GM12878 (cell line): Measurements from ENCODE around the gene RCCD1. TPM values are rescaled to one million over a fixed set of nuclear protein-coding genes. Genes with fewer than 3 reads are reported as not detected.

Experiments
- ATAC-seq: fragments of 200-7000 bp; cut with Tn5 transposase; 3 replicates; pipeline ENCODE4 v1.9.1; 2020; ENCODE audit warnings: mild to moderate bottlenecking, moderate library complexity
- BruUV-seq: library from RNA; stranded (reverse); fragments of 400-500 nt; replicated peaks from 2 replicates; lab custom pipeline; 2021; lab: Mats Ljungman, UMichigan
- CTCF ChIA-PET: fragments of 300-600 bp; sonication (Branson Sonifier 250); formaldehyde crosslinking; extraction: SDS; loops from one replicate; lab custom pipeline; 2021; ENCODE audit warnings: inconsistent platforms; lab: Yijun Ruan, JAX
- POLR2A ChIA-PET: fragments of 350-600 bp; formaldehyde crosslinking; extraction: SDS; loops from one replicate; lab custom pipeline; 2021; ENCODE audit warnings: inconsistent platforms; lab: Charles Lee
- RAD21 ChIA-PET: fragments of 300-600 bp; sonication (Branson Sonifier 250); formaldehyde crosslinking; loops from one replicate; lab custom pipeline; 2023; ENCODE audit warnings: antibody characterized with exemption; ENCODE audit not compliant: unreplicated experiment; lab: Charles Lee
- SMC1A ChIA-PET: fragments of 300-600 bp; sonication (Branson Sonifier 250); formaldehyde crosslinking; loops from one replicate; lab custom pipeline; 2023; ENCODE audit not compliant: unreplicated experiment, uncharacterized antibody; lab: Charles Lee
- DNase-seq: peaks from one replicate; pipeline ENCODE4 v3.0.0-alpha.2; 2011; ENCODE audit warnings: low read depth, low spot score
- FAIRE-seq: peaks from 3 replicates; lab custom pipeline; 2011; peaks lifted over from hg19 to GRCh38; lab: Jason Lieb, UNC
- H2AFZ ChIP-seq: 2 replicates; pipeline ENCODE4 v1.6.0; 2011; ENCODE audit warnings: low read depth, low read length, control low read depth; ENCODE audit not compliant: control insufficient read depth
- H3K27ac ChIP-seq: 2 replicates; pipeline ENCODE4 v1.5.1; 2011; ENCODE audit warnings: control low read depth; ENCODE audit not compliant: control insufficient read depth, insufficient read depth
- H3K27me3 ChIP-seq, 2 experiments: replicated peaks in 1 of 2; 2 replicates each; pipeline versions ENCODE4 v1.6.0 to v1.6.1; 2011; ENCODE audit warnings: low read length in 1 of 2; ENCODE audit not compliant: control insufficient read depth in 2 of 2, insufficient read depth in 2 of 2
- H3K36me3 ChIP-seq, 2 experiments: 2 replicates each; pipeline ENCODE4 v1.5.1; 2011; ENCODE audit warnings: low read length in 1 of 2; ENCODE audit not compliant: control insufficient read depth in 2 of 2, insufficient read depth in 2 of 2
- H3K4me1 ChIP-seq: 2 replicates; pipeline ENCODE4 v1.6.1; 2011; ENCODE audit warnings: mild to moderate bottlenecking, low read length, moderate library complexity, mixed read lengths; ENCODE audit not compliant: control insufficient read depth, insufficient read depth
- H3K4me2 ChIP-seq: 2 replicates; pipeline ENCODE4 v1.6.0; 2011; ENCODE audit warnings: control low read depth; ENCODE audit not compliant: control insufficient read depth, insufficient read depth
- H3K4me3 ChIP-seq: fragments of 200-600 bp; sonication (generic); 2 replicates; pipeline ENCODE4 v1.5.1; 2016
- H3K79me2 ChIP-seq: 2 replicates; pipeline ENCODE4 v1.6.0; 2011; ENCODE audit warnings: low read length; ENCODE audit not compliant: control insufficient read depth, insufficient read depth
- H3K9ac ChIP-seq: 2 replicates; pipeline ENCODE4 v1.8.0; 2011; ENCODE audit warnings: low read length, control low read depth, mixed read lengths; ENCODE audit not compliant: control insufficient read depth, insufficient read depth
- H3K9me3 ChIP-seq: replicated peaks from 3 replicates; pipeline ENCODE4 v1.5.1; 2011; ENCODE audit warnings: mild to moderate bottlenecking, low read length; ENCODE audit not compliant: control insufficient read depth, insufficient read depth
- H4K20me1 ChIP-seq: 2 replicates; pipeline ENCODE4 v1.6.0; 2011; ENCODE audit not compliant: control insufficient read depth, insufficient read depth
- HDAC6 ChIP-seq: fragments of 200-600 bp; sonication (generic); IDR thresholded peaks from one replicate; pipeline ENCODE4 v1.8.0; 2017; ENCODE audit warnings: antibody characterized with exemption; ENCODE audit not compliant: unreplicated experiment
- MEF2B ChIP-seq: fragments of 450-650 bp; IDR thresholded peaks from 2 replicates; pipeline ENCODE4 v1.6.1; 2018; ENCODE audit warnings: mild to moderate bottlenecking, moderate library complexity; ENCODE audit not compliant: partially characterized antibody, poor library complexity, severe bottlenecking
- PAX5 ChIP-seq: IDR thresholded peaks from 2 replicates; pipeline ENCODE4 v1.6.1; 2011; ENCODE audit warnings: low read depth, low read length, borderline replicate concordance
- RB1 ChIP-seq: fragments of 450-650 bp; formaldehyde crosslinking; IDR thresholded peaks from 2 replicates; pipeline ENCODE4 v1.6.1; 2017; ENCODE audit warnings: mild to moderate bottlenecking, borderline replicate concordance
- SIX5 ChIP-seq: IDR thresholded peaks from 2 replicates; pipeline ENCODE4 v1.6.1; 2011; ENCODE audit warnings: mild to moderate bottlenecking, low read depth, low read length, moderate library complexity; ENCODE audit not compliant: severe bottlenecking
- SMC3 ChIP-seq: IDR thresholded peaks from 2 replicates; pipeline ENCODE4 v1.6.1; 2011; ENCODE audit warnings: low read length, improper control_type of control experiment, borderline replicate concordance
- SREBF1 ChIP-seq: IDR thresholded peaks from 2 replicates; pipeline ENCODE4 v1.6.1; 2012; ENCODE audit warnings: mild to moderate bottlenecking, low read length
- SREBF2 ChIP-seq: IDR thresholded peaks from 2 replicates; pipeline ENCODE4 v1.6.1; 2012; ENCODE audit warnings: mild to moderate bottlenecking, low read length
- STAT1 ChIP-seq: fragments of 450-650 bp; conservative IDR thresholded peaks from 2 replicates; pipeline ENCODE4 v1.6.1; 2014; ENCODE audit warnings: antibody characterized with exemption, mild to moderate bottlenecking
- WGBS: methylation state at CpG from one replicate; pipeline ENCODE4 v1.1.6; 2016; ENCODE audit warnings: low lambda C conversion rate; ENCODE audit not compliant: insufficient replicate concordance, insufficient coverage; ENCODE audit errors: missing lambda C conversion rate; 5-methylcytosine and 5-hydroxymethylcytosine counted together
- in situ Hi-C: fragments of 300-500 bp; cut with MboI; formaldehyde crosslinking; loops from 9 replicates; pipeline ENCODE4 v1.14.3; 2018; ENCODE audit warnings: mixed read lengths
- intact Hi-C: fragments of 100-400 bp; cut with micrococcal nuclease; formaldehyde crosslinking; loops from one replicate; pipeline ENCODE4 v1.14.2; 2022; ENCODE audit not compliant: unreplicated experiment
- polyA plus RNA-seq, 11 experiments: library from polyadenylated mRNA; depleted of rRNA in 4 of 11; unstranded in 6 of 11; stranded (reverse) in 5 of 11; fragments of >200 nt; fragmentation: Nextera tagmentation in 4 of 11; fragmentation: Illumina TruSeq in 1 of 11; extraction: Ambion mirVana in 4 of 11; extraction: Trizol in 1 of 11; gene quantifications; 1 replicate in 1 of 11; 2 replicates in 10 of 11; pipeline versions ENCODE4 v1.2.1 to v1.2.3, GENCODE V29; 2011 to 2016; ENCODE audit warnings: inconsistent platforms in 2 of 11, missing spikeins in 2 of 11, low read depth in 1 of 11
- total RNA-seq, 4 experiments: library from RNA; depleted of rRNA in 3 of 4; stranded (reverse); fragments of >200 nt in 3 of 4; fragmentation: Illumina TruSeq in 1 of 4; extraction: Trizol in 1 of 4; gene quantifications; 2 replicates each; pipeline versions ENCODE4 v1.2.1 to v1.2.3, GENCODE V29; 2013 to 2021
- TF ChIP-seq, protein P1 (sequence below): fragments of 450-650 bp; IDR thresholded peaks from 2 replicates; pipeline ENCODE4 v1.6.1; 2018; ENCODE audit warnings: borderline replicate concordance, mild to moderate bottlenecking; ENCODE audit not compliant: partially characterized antibody
- TF ChIP-seq, protein P2 (sequence below): IDR thresholded peaks from 2 replicates; pipeline ENCODE4 v1.6.1; 2011; ENCODE audit warnings: low read depth, low read length, improper control_type of control experiment, borderline replicate concordance

Gene RCCD1
- total and polyA plus RNA-seq, 10 of the 15 experiments (the other 5 are each of a cell fraction or from before 2014, with no cell fraction given): 5.2 to 30.4 (median 20.9) TPM

DNA sequence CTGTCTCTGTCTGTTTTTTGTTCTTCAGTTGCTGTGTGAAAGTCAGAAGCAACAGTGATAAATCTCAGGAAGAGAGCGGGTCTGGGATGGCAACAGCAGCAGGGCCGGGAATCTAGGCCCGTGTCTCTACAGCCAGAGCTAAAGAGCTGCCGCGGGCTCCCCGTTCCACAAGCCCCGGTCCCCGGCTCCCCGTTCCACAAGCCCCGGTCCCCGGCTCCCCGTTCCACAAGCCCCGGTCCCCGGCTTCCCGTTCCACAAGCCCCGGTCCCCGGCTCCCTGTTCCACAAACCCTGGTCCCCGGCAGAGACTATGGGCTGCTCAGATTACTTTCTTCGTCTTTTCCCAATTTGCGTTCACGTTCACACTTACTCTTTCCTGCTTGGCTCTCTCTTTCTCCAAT, 19.5 kb downstream of the RCCD1 start (continued):
- TF ChIP-seq, protein P1, sequence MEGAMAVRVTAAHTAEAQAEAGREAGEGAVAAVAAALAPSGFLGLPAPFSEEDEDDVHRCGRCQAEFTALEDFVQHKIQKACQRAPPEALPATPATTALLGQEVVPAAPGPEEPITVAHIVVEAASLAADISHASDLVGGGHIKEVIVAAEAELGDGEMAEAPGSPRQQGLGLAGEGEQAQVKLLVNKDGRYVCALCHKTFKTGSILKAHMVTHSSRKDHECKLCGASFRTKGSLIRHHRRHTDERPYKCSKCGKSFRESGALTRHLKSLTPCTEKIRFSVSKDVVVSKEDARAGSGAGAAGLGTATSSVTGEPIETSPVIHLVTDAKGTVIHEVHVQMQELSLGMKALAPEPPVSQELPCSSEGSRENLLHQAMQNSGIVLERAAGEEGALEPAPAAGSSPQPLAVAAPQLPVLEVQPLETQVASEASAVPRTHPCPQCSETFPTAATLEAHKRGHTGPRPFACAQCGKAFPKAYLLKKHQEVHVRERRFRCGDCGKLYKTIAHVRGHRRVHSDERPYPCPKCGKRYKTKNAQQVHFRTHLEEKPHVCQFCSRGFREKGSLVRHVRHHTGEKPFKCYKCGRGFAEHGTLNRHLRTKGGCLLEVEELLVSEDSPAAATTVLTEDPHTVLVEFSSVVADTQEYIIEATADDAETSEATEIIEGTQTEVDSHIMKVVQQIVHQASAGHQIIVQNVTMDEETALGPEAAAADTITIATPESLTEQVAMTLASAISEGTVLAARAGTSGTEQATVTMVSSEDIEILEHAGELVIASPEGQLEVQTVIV: no peak
- TF ChIP-seq SREBF2 (no peak), MEF2B (no peak), RB1 (no peak)
- TF ChIP-seq, all 136 proteins: peak for 0

DNA sequence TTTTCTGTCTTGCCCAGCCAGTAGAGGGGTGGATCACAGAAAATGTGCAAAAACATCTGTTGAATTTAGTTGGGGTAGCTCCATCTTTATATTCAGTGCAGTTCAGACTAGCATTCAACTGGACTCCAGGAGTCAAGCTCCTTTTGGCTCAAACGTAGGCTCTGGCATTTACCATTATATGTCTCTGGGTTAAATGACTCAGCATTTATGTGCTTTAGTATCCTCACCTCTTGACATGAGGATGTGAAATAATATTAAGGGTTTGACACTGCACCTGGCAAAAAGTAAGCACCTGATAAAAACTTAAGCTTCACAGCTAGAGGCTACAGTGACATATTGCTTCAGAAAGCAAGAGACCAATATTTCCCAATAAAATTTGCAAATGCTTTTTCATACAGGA, 24.9 kb downstream of the RCCD1 start:
- FAIRE-seq: no peak
- no TSS peak for BruUV-seq
- H3K36me3 ChIP-seq: peaks cover 29 to 46% of the 10 kb centered on the region in 2 experiments
- no peak for ATAC-seq
- 5% methylated on average over 1 of the region's 1 CpG for WGBS
- TF ChIP-seq SREBF1 (no peak), STAT1 (no peak), SIX5 (no peak), PAX5 (no peak), HDAC6 (no peak), SMC3 (no peak)
- TF ChIP-seq, protein P2, sequence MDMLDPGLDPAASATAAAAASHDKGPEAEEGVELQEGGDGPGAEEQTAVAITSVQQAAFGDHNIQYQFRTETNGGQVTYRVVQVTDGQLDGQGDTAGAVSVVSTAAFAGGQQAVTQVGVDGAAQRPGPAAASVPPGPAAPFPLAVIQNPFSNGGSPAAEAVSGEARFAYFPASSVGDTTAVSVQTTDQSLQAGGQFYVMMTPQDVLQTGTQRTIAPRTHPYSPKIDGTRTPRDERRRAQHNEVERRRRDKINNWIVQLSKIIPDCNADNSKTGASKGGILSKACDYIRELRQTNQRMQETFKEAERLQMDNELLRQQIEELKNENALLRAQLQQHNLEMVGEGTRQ: no peak
- ChIA-PET POLR2A (interaction anchor here (0.5 to 1.9 kb wide), 3 partner anchors 13 to 353 kb away, joined by 4 to 6 read pairs (median 4); no protein-coding TSS in a partner anchor), SMC1A (interaction anchor here (0.6 to 3.0 kb wide), 5 partner anchors 10 to 80 kb away, joined by 3 to 7 read pairs (median 4); no protein-coding TSS in a partner anchor), RAD21 (no interaction called here), CTCF (interaction anchor here (0.6 to 1.9 kb wide), 4 partner anchors 21 to 292 kb away, joined by 3 to 6 read pairs (median 4); no protein-coding TSS in a partner anchor)
- no peak overlapping the region; the same call in 1 of the 2 replicates for H3K27ac ChIP-seq
- intact Hi-C loops: no loop called here
- in situ Hi-C loops: loop anchor here (25.0 kb wide), 1 partner anchor 2008 kb away; no protein-coding TSS in a partner anchor
- H3K4me2 ChIP-seq: no peak overlapping the region
- no peaks in the 10 kb centered on the region for H4K20me1 ChIP-seq
- no peak for DNase-seq
- no peak overlapping the region for H3K9ac ChIP-seq
- peaks cover 13% of the 10 kb centered on the region for H3K79me2 ChIP-seq
- H3K4me3 ChIP-seq: no peak overlapping the region
- H3K27me3 ChIP-seq: no peaks in the 10 kb centered on the region
- no peaks in the 10 kb centered on the region for H3K9me3 ChIP-seq
- H2AFZ ChIP-seq: no peak overlapping the region
- H3K4me1 ChIP-seq: peaks cover 18% of the 10 kb centered on the region
